ENCODE data around the gene CCSER2. TPM values are rescaled to one million over a fixed set of nuclear protein-coding genes. Genes with fewer than 3 reads are reported as not detected.
"Not testable (repeated sequence)": the region's sequence is repeated elsewhere in the genome, so short reads cannot be mapped to it uniquely, and the experiment has no call there.

The CCSER2 gene
- total and polyA plus RNA-seq, 2 donors (not counting 1 experiment from before 2014, with no cell fraction given) = 6.0 to 45.9 TPM

- Histone ChIP-seq H3K9ac (ENCODE audit: low read length) (no peak overlapping the region), H3K27me3 (replicated peaks in 1 of 4; ENCODE audit: control extremely low read depth in 1 of 4, control insufficient read depth in 3 of 4, insufficient read depth in 4 of 4, low read length in 3 of 4) (no peaks in the 10 kb centered on the region), H3K4me2 (replicated peaks; ENCODE audit: low read depth, low read length, poor library complexity, severe bottlenecking) (no peak overlapping the region), H2AFZ (ENCODE audit: insufficient read depth, low read depth, low read length, poor library complexity, severe bottlenecking) (no peak overlapping the region), H3K9me3 (ENCODE audit: control extremely low read depth in 1 of 3, control insufficient read depth in 2 of 3, insufficient read depth in 1 of 3, low read length in 2 of 3) (peaks cover 0 to 4% (median 0%) of the 10 kb centered on the region in 3 donors), H3K4me1 (ENCODE audit: control insufficient read depth in 2 of 2, insufficient read depth in 2 of 2, low read length in 2 of 2) (no peaks in the 10 kb centered on the region), H3K27ac (ENCODE audit: low read length in 2 of 2) (no peak overlapping the region), H3K36me3 (replicated peaks in 1 of 2; ENCODE audit: control extremely low read depth in 1 of 2, control insufficient read depth in 1 of 2, extremely low read depth in 1 of 2, insufficient read depth in 2 of 2, low read length in 1 of 2) (no peaks in the 10 kb centered on the region), H3K79me2 (ENCODE audit: control insufficient read depth, insufficient read depth, low read length) (no peaks in the 10 kb centered on the region), H4K20me1 (ENCODE audit: control insufficient read depth, insufficient read depth, low read length, poor library complexity, severe bottlenecking) (no peaks in the 10 kb centered on the region), H3K4me3 (ENCODE audit: control extremely low read depth in 1 of 5, extremely low read depth in 1 of 5, insufficient read depth in 1 of 5, low read depth in 2 of 5, low read length in 4 of 5) (no peak overlapping the region)
- ATAC-seq (ENCODE audit: low read depth) = no peak
- H3K4me1 Mint-ChIP-seq = no peaks in the 10 kb centered on the region
- DNase-seq = no peak
- intact Hi-C loops (cut with micrococcal nuclease) = no loop called here
- CTCF ChIA-PET = interaction anchor here (1.3 kb wide), 1 partner anchor 119 kb away, joined by 3 read pairs; no protein-coding TSS in a partner anchor
- POLR2A ChIA-PET = no interaction called here
- H3K9me3 Mint-ChIP-seq (ENCODE audit: insufficient read depth) = no peaks in the 10 kb centered on the region
- H3K27me3 Mint-ChIP-seq = no peaks in the 10 kb centered on the region
- no peak overlapping the region for H3K4me3 Mint-ChIP-seq
- H3K27ac Mint-ChIP-seq = no peak overlapping the region
- TF ChIP-seq CTCF (IDR thresholded peaks at IDR 0.05) (no peak), EZH2 (IDR thresholded peaks at IDR 0.05; ENCODE audit: borderline replicate concordance, insufficient read depth, low read depth, low read length, poor library complexity, severe bottlenecking) (no peak)
Observed at GRCh38 chr10:84494849-84495180, 166.4 kb downstream of the CCSER2 start.

- Histone ChIP-seq H3K36me3 (replicated peaks in 1 of 2; ENCODE audit: control extremely low read depth in 1 of 2, control insufficient read depth in 1 of 2, extremely low read depth in 1 of 2, insufficient read depth in 2 of 2, low read length in 1 of 2) (no peaks in the 10 kb centered on the region), H3K9ac (ENCODE audit: low read length) (no peak overlapping the region), H3K9me3 (ENCODE audit: control extremely low read depth in 1 of 3, control insufficient read depth in 2 of 3, insufficient read depth in 1 of 3, low read length in 2 of 3) (no peaks in the 10 kb centered on the region), H3K4me1 (ENCODE audit: control insufficient read depth in 2 of 2, insufficient read depth in 2 of 2, low read length in 2 of 2) (no peaks in the 10 kb centered on the region), H3K27ac (ENCODE audit: low read length in 2 of 2) (no peak overlapping the region), H3K4me2 (replicated peaks; ENCODE audit: low read depth, low read length, poor library complexity, severe bottlenecking) (no peak overlapping the region), H3K79me2 (ENCODE audit: control insufficient read depth, insufficient read depth, low read length) (no peaks in the 10 kb centered on the region), H3K4me3 (ENCODE audit: control extremely low read depth in 1 of 5, extremely low read depth in 1 of 5, insufficient read depth in 1 of 5, low read depth in 2 of 5, low read length in 4 of 5) (no peak overlapping the region), H3K27me3 (replicated peaks in 1 of 4; ENCODE audit: control extremely low read depth in 1 of 4, control insufficient read depth in 3 of 4, insufficient read depth in 4 of 4, low read length in 3 of 4) (no peaks in the 10 kb centered on the region), H2AFZ (ENCODE audit: insufficient read depth, low read depth, low read length, poor library complexity, severe bottlenecking) (no peak overlapping the region), H4K20me1 (ENCODE audit: control insufficient read depth, insufficient read depth, low read length, poor library complexity, severe bottlenecking) (no peaks in the 10 kb centered on the region)
- H3K4me3 Mint-ChIP-seq = no peak overlapping the region
- TF ChIP-seq EZH2 (IDR thresholded peaks at IDR 0.05; ENCODE audit: borderline replicate concordance, insufficient read depth, low read depth, low read length, poor library complexity, severe bottlenecking) (no peak), CTCF (IDR thresholded peaks at IDR 0.05) (no peak)
- POLR2A ChIA-PET = no interaction called here
- intact Hi-C loops (cut with micrococcal nuclease) = no loop called here
- H3K4me1 Mint-ChIP-seq = no peaks in the 10 kb centered on the region
- no peaks in the 10 kb centered on the region for H3K27me3 Mint-ChIP-seq
- DNase-seq (no peak), ATAC-seq (ENCODE audit: low read depth) (no peak)
- H3K27ac Mint-ChIP-seq = no peak overlapping the region
- no peaks in the 10 kb centered on the region for H3K9me3 Mint-ChIP-seq (ENCODE audit: insufficient read depth)
- no CpG with 5 or more reads among the region's 1 CpG for WGBS (ENCODE audit: insufficient coverage)
- CTCF ChIA-PET = no interaction called here
Observed at GRCh38 chr10:84497978-84498377, 169.6 kb downstream of the CCSER2 start.

- not testable (repeated sequence) for ATAC-seq (ENCODE audit: low read depth); H3K27me3 Mint-ChIP-seq
Observed at GRCh38 chr10:84499039-84499438, 170.7 kb downstream of the CCSER2 start.

More at GRCh38 chr10:84499039-84499438, 170.7 kb downstream of the CCSER2 start:
- DNase-seq; H3K79me2 ChIP-seq (ENCODE audit: control insufficient read depth, insufficient read depth, low read length); CTCF ChIA-PET; H3K9me3 ChIP-seq (ENCODE audit: control extremely low read depth in 1 of 3, control insufficient read depth in 2 of 3, insufficient read depth in 1 of 3, low read length in 2 of 3); H3K9ac ChIP-seq (ENCODE audit: low read length); H2AFZ ChIP-seq (ENCODE audit: insufficient read depth, low read depth, low read length, poor library complexity, severe bottlenecking); H3K27ac Mint-ChIP-seq; H3K4me1 ChIP-seq (ENCODE audit: control insufficient read depth in 2 of 2, insufficient read depth in 2 of 2, low read length in 2 of 2); POLR2A ChIA-PET; intact Hi-C loops (cut with micrococcal nuclease); H3K36me3 ChIP-seq (replicated peaks in 1 of 2; ENCODE audit: control extremely low read depth in 1 of 2, control insufficient read depth in 1 of 2, extremely low read depth in 1 of 2, insufficient read depth in 2 of 2, low read length in 1 of 2); H3K27ac ChIP-seq (ENCODE audit: low read length in 2 of 2); H4K20me1 ChIP-seq (ENCODE audit: control insufficient read depth, insufficient read depth, low read length, poor library complexity, severe bottlenecking); H3K4me3 Mint-ChIP-seq; H3K4me2 ChIP-seq (replicated peaks; ENCODE audit: low read depth, low read length, poor library complexity, severe bottlenecking); H3K9me3 Mint-ChIP-seq (ENCODE audit: insufficient read depth); H3K27me3 ChIP-seq (replicated peaks in 1 of 4; ENCODE audit: control extremely low read depth in 1 of 4, control insufficient read depth in 3 of 4, insufficient read depth in 4 of 4, low read length in 3 of 4); H3K4me1 Mint-ChIP-seq; H3K4me3 ChIP-seq (ENCODE audit: control extremely low read depth in 1 of 5, extremely low read depth in 1 of 5, insufficient read depth in 1 of 5, low read depth in 2 of 5, low read length in 4 of 5): not testable (repeated sequence)
- WGBS (ENCODE audit: insufficient coverage) = 95% methylated on average over 3 of the region's 9 CpGs
